NCI-H2196 treated with DMSO at 0.1 percent for 48 hours (cell line): ENCODE data around the gene LMTK2.

ENCODE experiments used
- DNase-seq: peaks from one replicate; lab custom pipeline; 2025; ENCODE audit not compliant: unreplicated experiment; lab: John Stamatoyannopoulos, UW

The LMTK2 gene

DNA sequence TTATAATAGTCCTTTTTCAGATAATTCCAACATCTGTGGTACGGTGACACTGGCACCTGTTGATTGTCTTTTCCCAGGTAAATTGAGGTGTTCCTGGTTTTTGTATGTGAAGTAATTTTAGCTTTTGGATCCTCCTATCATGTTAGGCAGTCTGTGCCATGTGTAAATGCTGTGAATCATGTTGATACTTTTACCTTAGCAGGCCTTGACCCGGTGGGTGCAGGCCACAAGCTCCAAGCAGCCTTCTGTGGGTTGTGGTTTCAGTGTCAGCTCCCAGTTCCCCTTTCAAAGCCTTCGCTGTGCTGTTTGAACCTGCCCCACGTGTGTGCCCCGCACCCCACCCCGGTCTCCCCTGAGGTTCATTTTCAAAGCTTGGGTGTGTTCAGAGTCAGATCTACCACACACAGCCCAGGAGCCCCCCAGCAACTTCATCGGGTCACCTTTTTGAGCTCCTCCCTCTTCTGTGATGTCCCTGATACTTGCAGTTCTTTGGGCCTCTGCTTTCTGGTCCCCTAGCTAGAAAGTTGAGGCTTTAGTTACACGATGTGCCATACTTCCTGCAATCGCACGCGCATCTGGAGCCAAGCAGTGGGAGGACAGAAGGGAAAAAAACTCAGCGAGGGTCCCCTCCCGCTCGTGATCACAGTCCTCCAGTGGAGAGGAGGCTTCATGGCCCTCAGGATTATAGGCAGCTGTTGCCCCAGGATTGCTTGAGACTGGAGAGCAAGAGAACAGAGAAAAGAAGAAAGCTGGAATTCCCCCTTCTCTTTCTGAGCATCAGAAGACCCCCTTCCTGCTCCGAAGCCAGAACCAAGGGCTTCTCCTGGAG lies 95.9 kb downstream of the LMTK2 start:
- no peak for DNase-seq

DNA sequence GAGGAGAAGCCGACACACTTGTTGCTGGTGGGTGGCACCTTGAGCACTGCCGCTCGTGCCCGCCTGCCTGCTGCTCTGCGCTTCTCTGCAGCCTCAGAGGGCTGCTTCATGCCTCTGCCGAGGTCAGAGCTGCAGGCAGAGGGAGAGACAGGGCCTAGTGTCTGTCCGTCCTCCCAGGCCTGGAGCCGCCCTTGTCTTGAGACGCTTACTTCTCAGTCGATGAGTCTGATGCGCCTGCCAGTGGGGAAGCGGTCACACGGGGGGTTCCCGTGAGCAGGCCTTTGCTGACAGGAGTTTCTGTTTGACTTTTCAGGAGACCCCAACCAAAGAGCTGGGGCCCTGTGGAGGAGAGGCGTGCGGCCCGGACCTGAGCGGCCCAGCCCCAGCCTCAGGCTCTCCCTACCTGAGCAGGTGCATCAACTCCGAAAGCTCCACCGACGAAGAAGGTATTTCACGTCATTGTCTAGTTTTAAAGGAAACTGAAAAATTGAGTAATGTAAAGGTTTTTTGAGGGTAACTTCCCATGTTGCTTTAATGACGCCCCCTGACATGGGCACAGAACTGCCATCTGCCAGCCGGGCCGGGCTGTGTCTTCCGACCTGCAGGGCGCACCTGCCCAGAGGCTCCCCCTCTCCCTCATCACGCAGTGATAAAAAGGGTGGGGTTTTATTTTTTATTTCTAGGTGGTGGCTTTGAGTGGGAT lies 96.8 kb downstream of the LMTK2 start:
- no peak for DNase-seq

DNA sequence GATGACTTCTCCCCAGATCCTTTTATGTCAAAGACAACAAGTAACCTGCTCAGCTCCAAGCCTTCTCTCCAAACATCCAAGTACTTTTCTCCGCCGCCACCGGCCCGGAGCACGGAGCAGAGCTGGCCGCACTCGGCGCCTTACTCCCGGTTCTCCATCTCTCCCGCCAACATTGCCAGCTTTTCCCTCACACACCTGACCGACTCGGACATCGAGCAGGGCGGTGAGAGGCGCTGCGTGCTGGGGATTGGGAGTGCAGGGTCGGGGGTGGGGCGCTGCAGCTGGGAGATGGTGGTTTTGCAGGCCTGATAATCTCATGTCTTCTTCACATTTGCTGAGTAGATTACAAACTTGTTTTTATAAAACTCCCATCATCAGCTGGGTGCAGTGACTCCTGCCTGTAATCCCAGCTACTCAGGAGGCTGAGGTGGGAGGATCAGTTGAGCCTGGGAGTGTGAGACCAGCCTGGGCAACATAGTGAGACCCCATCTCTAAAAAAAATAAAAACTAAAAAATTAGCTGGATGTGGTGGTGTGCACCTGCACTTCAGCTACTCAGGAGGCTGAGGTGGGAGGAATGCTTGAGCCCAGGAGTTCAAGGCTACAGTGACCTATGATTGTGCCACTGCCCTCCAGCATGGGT lies 97.4 kb downstream of the LMTK2 start:
- DNase-seq, result no peak

DNA sequence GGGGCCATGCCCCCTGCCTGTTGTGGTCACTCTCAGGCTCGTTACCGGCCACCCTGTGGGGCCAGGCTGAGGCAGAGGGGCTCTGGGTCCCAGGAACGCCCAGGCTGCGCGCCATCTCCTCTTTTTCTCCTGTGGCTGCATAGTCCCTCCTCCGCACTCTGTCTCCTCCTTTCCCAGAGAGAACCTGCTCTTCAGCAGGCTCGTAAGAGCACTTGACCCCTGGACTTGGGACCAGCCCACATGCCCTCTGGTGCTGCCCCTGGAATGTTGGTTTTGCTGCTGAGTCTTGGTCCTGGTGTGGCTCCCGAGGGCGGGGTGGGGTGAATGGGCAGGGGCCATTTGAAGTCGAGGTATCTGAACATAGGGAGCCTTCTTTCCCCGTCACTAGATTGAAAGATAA lies 98.0 kb downstream of the LMTK2 start:
- DNase-seq, result no peak

- no peak for DNase-seq
Observed at GRCh38 chr7:98205162-98205845, 98.6 kb downstream of the LMTK2 start.

DNA sequence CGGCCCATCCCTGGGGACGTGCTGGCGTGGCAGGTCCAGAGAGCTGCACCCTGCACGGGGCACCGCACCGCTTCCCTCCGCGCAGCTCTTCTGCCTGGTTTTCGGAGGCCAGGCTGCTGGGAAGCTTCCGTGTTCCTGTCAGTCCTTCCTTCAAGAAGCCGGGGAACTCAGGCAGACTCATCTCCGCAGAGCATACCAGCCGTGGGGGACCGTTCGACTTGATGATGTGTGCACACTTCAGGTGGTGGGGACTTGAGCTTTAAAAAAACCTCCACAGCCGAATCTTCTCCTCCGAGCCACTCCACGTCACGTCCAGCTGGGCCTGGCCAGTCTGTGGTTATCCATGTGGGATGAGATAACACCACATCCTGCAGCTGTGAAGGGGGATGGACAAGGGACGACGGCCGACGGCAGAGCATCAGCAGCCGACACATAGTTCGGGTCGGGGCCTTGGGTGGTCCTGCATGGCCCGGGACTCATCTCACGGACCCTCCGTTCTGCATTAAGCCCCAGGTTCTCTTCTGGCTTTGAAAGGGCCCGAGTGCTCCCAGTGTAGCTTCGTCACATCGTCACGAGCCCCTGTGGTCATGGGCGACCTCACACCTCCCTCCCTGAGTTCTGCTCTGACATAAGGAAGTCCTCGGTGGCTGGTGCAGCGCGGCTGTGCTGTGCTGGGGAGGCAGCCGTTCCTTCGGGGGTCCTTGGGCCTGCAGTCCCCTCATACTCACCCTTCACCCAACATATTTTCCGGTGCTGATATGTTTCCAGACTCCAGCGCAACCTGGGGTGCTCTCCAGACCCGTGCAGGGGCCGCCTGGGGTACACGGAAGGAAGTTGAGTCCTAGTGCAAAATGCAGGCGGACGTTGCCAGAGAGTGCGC lies 100.0 kb downstream of the LMTK2 start:
- DNase-seq, result no peak

- DNase-seq, result no peak
Observed at GRCh38 chr7:98209166-98209920, 102.7 kb downstream of the LMTK2 start.

DNA sequence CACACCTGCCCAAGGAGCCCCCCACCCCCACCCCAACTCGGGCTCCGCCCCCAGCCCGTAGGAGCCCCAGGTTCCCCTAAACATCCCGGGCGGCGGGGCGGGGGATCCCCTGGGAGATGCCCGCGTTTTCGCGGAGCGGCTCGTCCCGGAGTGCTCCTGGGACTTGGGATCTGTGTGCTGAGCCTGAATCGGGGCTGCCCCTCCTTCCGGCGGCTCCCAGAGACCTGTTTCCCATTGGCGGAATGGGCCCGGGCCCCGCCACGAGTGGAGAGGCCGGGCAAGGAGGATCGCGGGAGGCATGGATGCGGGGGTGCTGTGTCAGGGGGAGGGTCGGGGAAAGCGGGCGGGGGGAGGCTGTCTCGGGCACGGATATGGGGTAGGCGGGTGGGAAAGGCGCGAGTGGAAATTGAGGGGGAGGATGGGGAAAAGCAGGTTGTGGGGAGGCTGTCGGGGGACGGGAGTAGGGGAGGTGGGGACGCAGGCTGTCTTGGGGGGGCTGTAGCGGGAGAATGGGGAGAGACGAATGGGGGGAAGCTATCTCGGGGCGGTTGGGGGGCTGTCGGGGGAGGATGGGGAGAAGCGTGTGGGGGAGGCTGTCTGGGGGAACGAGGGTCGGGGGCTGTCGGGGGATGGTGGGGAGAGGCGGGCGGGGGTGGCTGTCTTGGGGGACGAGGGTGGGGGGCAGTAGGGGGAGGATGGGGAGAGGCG lies 104.0 kb downstream of the LMTK2 start:
- DNase-seq, result peak; percentile 14

- peak; percentile 39 for DNase-seq
Observed at GRCh38 chr7:98211221-98211675, 104.6 kb downstream of the LMTK2 start, which contains the start of gene BHLHA15. Gene BHLHA15, plus strand, starts transcription at chr7:98211439. Its CDS starts 871 bp downstream, at chr7:98212310.

DNA sequence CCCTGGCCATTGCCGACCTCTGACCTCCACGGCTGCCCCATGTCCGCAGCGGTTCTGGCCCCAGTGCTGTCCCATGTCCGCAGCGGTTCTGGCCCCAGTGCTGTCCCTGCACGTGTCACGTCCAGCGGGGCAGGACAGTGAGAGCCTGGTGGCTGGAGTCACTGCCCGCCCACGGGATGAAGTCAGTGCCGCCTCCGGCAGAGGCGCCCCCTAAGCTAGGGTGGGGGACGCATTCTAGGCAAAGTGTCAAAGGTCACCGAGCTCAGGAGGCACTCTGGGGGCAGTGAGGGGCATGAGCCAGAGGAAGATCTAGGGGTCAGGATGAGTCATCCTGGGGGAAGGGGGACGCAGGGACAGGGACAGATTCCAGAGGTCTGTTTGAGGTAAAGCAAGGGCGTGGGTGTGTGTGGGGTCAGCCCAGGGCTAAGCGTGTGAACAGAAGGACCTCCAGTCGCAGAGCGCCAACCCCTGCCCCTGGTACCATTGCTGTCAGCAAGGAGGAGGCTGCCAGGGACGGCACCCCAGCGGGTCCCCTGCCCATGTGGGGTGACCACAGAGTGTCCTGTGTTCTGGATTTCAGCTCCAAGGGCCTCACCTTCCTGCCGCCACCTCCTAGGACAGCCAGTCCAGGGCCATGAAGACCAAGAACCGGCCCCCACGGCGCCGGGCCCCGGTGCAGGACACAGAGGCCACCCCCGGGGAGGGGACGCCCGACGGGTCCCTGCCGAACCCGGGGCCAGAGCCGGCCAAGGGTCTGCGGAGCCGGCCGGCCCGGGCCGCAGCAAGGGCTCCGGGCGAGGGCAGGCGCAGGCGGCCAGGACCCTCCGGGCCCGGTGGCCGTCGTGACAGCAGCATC lies 105.2 kb downstream of the LMTK2 start:
- no peak for DNase-seq

- no peak for DNase-seq
Observed at GRCh38 chr7:98212532-98213041, 105.9 kb downstream of the LMTK2 start.

GRCh38 chr7:98213296-98213887 lies 106.7 kb downstream of the LMTK2 start:
- no peak for DNase-seq

- DNase-seq, result no peak
Observed at GRCh38 chr7:98213888-98214810, 107.5 kb downstream of the LMTK2 start.

DNA sequence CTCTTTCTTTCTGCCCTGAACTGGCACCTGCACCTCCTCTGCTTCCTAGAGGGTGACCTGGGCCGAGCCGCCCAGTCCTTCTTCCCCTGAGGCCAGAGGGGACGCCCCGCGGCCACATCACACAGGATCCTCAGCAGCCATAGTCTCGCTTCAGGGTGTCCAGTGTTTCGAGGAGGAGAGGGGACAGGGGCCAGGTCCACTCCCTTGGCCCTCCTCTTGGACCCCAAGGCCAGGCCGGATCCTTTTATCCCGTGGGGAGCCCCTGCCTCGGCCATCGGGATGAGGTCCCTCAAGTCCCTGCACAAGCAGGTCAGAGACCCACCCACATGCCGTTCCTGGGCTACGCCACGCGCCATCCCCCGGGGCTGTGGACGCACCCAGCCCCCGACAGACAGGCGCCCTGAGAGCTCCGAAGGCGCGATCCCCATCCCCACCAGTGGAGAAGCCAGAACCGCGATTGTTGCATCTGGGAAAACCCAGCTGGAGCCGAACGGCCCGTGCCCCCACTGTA lies 108.2 kb downstream of the LMTK2 start:
- no peak for DNase-seq

GRCh38 chr7:98215561-98216495 lies 109.2 kb downstream of the LMTK2 start:
- DNase-seq, result no peak
